Measurements from ENCODE around the gene UBE2O. TPM values are rescaled to one million over a fixed set of nuclear protein-coding genes. Genes with fewer than 3 reads are reported as not detected.
A peak's percentile ranks its signal among the peaks of the same experiment; 100 is the strongest.

Gene UBE2O
- total and polyA plus RNA-seq, 3 experiments from 2014 or later = 14.9 to 35.0 (median 33.6) TPM

GRCh38 chr17:76433693-76434092 is 19.3 kb downstream of the UBE2O start:
- Histone ChIP-seq H3K27ac (ENCODE audit: low read depth, low read length) (no peak overlapping the region), H3K9me3 (ENCODE audit: low read length) (no peaks in the 10 kb centered on the region), H3K36me3 (ENCODE audit: insufficient read depth, low read length) (no peaks in the 10 kb centered on the region), H3K4me3 (ENCODE audit: low read length) (no peak overlapping the region), H3K27me3 (ENCODE audit: insufficient read depth, low read length, poor library complexity, severe bottlenecking) (no peaks in the 10 kb centered on the region), H3K4me1 (ENCODE audit: insufficient read depth, low read length) (no peaks in the 10 kb centered on the region)
- Mint-ChIP-seq H3K4me1 (peaks cover 15 to 50% (median 39%) of the 10 kb centered on the region in 3 donors), H3K27me3 (no peaks in the 10 kb centered on the region), H3K36me3 (peaks cover 0 to 18% (median 2%) of the 10 kb centered on the region in 3 donors), H3K27ac (no peak overlapping the region), H3K9me3 (no peaks in the 10 kb centered on the region), H3K4me3 (peak overlapping the region in 1 of 7 donors; percentile 10)
- ChIA-PET CTCF (no interaction called here), POLR2A (no interaction called here)
- DNase-seq = no peak

DNA sequence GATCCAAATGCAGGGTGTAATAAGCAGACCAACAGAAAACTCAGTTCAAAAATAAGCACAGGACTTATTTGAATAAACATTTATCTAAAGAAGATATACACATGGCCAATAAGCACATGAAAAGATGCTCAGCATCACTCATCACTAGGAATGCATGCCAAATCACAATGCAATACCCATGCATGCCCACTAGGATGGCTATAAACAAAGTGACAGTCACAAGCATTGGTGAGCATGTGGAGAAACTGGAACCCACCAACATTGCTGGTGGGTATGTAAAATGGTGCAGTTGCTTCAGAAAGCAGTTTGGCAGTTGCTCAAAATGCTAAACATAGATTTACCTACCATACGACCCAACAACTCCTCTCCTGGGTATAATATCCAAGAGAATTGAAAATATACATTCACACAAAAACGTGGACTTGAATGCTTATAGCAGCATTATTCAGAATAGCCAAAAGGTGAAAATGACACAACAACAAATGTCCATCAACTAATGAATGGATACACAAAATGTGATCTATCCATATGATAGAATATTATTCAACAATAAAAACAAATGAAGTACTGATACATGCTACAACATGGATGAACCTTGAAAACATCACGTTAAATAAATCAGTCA is 20.1 kb downstream of the UBE2O start:
- H3K4me1 ChIP-seq (ENCODE audit: insufficient read depth, low read length) = no peaks in the 10 kb centered on the region
- Mint-ChIP-seq H3K27ac (no peak overlapping the region), H3K4me1 (peaks cover 11 to 45% (median 30%) of the 10 kb centered on the region in 3 donors), H3K4me3 (no peak overlapping the region), H3K36me3 (peaks cover 0 to 18% (median 2%) of the 10 kb centered on the region in 3 donors), H3K27me3 (no peaks in the 10 kb centered on the region), H3K9me3 (no peaks in the 10 kb centered on the region)
- H3K4me3 ChIP-seq (ENCODE audit: low read length) = no peak overlapping the region
- H3K27ac ChIP-seq (ENCODE audit: low read depth, low read length) = no peak overlapping the region
- no peaks in the 10 kb centered on the region for H3K27me3 ChIP-seq (ENCODE audit: insufficient read depth, low read length, poor library complexity, severe bottlenecking)
- H3K36me3 ChIP-seq (ENCODE audit: insufficient read depth, low read length) = no peaks in the 10 kb centered on the region
- POLR2A ChIA-PET = no interaction called here
- DNase-seq = no peak
- CTCF ChIA-PET = no interaction called here
- H3K9me3 ChIP-seq (ENCODE audit: low read length) = no peaks in the 10 kb centered on the region

- Histone ChIP-seq H3K4me3 (ENCODE audit: low read length) (no peak overlapping the region), H3K27ac (ENCODE audit: low read depth, low read length) (no peak overlapping the region), H3K4me1 (ENCODE audit: insufficient read depth, low read length) (no peaks in the 10 kb centered on the region), H3K27me3 (ENCODE audit: insufficient read depth, low read length, poor library complexity, severe bottlenecking) (no peaks in the 10 kb centered on the region), H3K9me3 (ENCODE audit: low read length) (no peaks in the 10 kb centered on the region), H3K36me3 (ENCODE audit: insufficient read depth, low read length) (no peaks in the 10 kb centered on the region)
- H3K27me3 Mint-ChIP-seq = no peaks in the 10 kb centered on the region
- peaks cover 11 to 45% (median 29%) of the 10 kb centered on the region in 3 donors for H3K4me1 Mint-ChIP-seq
- POLR2A ChIA-PET = no interaction called here
- H3K36me3 Mint-ChIP-seq = peaks cover 0 to 15% (median 2%) of the 10 kb centered on the region in 3 donors
- H3K9me3 Mint-ChIP-seq = no peaks in the 10 kb centered on the region
- H3K27ac Mint-ChIP-seq = no peak overlapping the region
- no peak for DNase-seq
- no peak overlapping the region for H3K4me3 Mint-ChIP-seq
- CTCF ChIA-PET = no interaction called here
Observed at GRCh38 chr17:76432004-76432403, 20.9 kb downstream of the UBE2O start.

GRCh38 chr17:76431509-76431908 is 21.4 kb downstream of the UBE2O start:
- Mint-ChIP-seq H3K27ac (no peak overlapping the region), H3K9me3 (no peaks in the 10 kb centered on the region), H3K27me3 (no peaks in the 10 kb centered on the region), H3K4me1 (peaks cover 9 to 44% (median 32%) of the 10 kb centered on the region in 3 donors), H3K4me3 (no peak overlapping the region), H3K36me3 (peaks cover 0 to 13% (median 2%) of the 10 kb centered on the region in 3 donors)
- H3K27ac ChIP-seq (ENCODE audit: low read depth, low read length) = no peak overlapping the region
- no peaks in the 10 kb centered on the region for H3K36me3 ChIP-seq (ENCODE audit: insufficient read depth, low read length)
- no peaks in the 10 kb centered on the region for H3K9me3 ChIP-seq (ENCODE audit: low read length)
- no peaks in the 10 kb centered on the region for H3K27me3 ChIP-seq (ENCODE audit: insufficient read depth, low read length, poor library complexity, severe bottlenecking)
- DNase-seq = no peak
- no peak overlapping the region for H3K4me3 ChIP-seq (ENCODE audit: low read length)
- ChIA-PET POLR2A (no interaction called here), CTCF (interaction anchor here (1.9 kb wide), 1 partner anchor 33 kb away, joined by 7 read pairs; no protein-coding TSS in a partner anchor)
- H3K4me1 ChIP-seq (ENCODE audit: insufficient read depth, low read length) = no peaks in the 10 kb centered on the region

GRCh38 chr17:76428511-76428910 is 24.4 kb downstream of the UBE2O start:
- ChIA-PET POLR2A (interaction anchor here (0.6 kb wide), 1 partner anchor 85 kb away, joined by 3 read pairs; no protein-coding TSS in a partner anchor), CTCF (no interaction called here)
- Mint-ChIP-seq H3K4me1 (peaks cover 7 to 32% (median 23%) of the 10 kb centered on the region in 3 donors), H3K36me3 (peaks cover 0 to 8% (median 5%) of the 10 kb centered on the region in 3 donors), H3K9me3 (no peaks in the 10 kb centered on the region), H3K27ac (peak overlapping the region in 1 of 8 donors; percentile 31), H3K4me3 (no peak overlapping the region), H3K27me3 (no peaks in the 10 kb centered on the region)
- no peaks in the 10 kb centered on the region for H3K36me3 ChIP-seq (ENCODE audit: insufficient read depth, low read length)
- no peak for DNase-seq
- no peak overlapping the region for H3K27ac ChIP-seq (ENCODE audit: low read depth, low read length)
- no peak overlapping the region for H3K4me3 ChIP-seq (ENCODE audit: low read length)
- H3K9me3 ChIP-seq (ENCODE audit: low read length) = no peaks in the 10 kb centered on the region
- no peaks in the 10 kb centered on the region for H3K27me3 ChIP-seq (ENCODE audit: insufficient read depth, low read length, poor library complexity, severe bottlenecking)
- H3K4me1 ChIP-seq (ENCODE audit: insufficient read depth, low read length) = no peaks in the 10 kb centered on the region

DNA sequence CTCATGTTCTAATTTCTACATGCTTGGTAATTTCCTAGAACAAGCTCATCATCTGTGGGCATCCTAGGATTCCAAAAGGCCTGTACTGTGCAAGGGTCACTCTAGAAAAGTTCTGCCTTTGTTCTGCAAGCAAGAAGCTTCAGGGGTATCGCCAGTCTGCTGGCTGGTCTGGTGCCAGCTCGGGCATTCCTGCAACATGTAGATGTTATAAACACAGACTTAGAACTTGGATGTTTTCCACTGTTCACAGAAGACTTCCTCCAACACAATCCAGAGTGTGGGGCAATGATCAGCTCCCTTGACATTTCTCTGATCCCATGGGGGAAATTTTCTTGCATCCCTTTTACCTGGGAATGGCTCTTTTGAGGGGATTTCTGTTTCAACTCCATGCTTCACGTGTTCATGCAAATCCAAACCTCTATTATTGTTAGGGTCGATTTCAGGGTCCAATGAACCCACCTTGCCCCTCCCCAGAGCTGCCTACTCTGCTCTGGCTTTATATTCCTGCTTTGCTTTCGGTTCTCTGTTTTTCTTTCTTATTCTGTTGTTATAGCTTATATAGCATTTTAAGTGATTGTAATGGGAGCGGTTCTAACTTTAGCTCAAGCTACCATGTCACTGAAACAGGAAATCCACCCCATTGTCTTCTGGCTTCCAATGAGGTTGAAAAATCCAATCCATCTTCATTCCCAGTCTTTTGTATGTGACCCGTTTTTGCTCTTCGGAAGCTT is 25.3 kb downstream of the UBE2O start:
- Mint-ChIP-seq H3K4me1 (peaks cover 9 to 28% (median 19%) of the 10 kb centered on the region in 3 donors), H3K9me3 (no peaks in the 10 kb centered on the region), H3K27ac (peak overlapping the region in 1 of 8 donors; percentile 54), H3K27me3 (no peaks in the 10 kb centered on the region), H3K36me3 (peaks cover 0 to 11% (median 2%) of the 10 kb centered on the region in 3 donors), H3K4me3 (no peak overlapping the region)
- Histone ChIP-seq H3K4me3 (ENCODE audit: low read length) (no peak overlapping the region), H3K36me3 (ENCODE audit: insufficient read depth, low read length) (no peaks in the 10 kb centered on the region), H3K27ac (ENCODE audit: low read depth, low read length) (no peak overlapping the region), H3K9me3 (ENCODE audit: low read length) (no peaks in the 10 kb centered on the region), H3K4me1 (ENCODE audit: insufficient read depth, low read length) (no peaks in the 10 kb centered on the region), H3K27me3 (ENCODE audit: insufficient read depth, low read length, poor library complexity, severe bottlenecking) (no peaks in the 10 kb centered on the region)
- POLR2A ChIA-PET = interaction anchor here (0.6 kb wide), 1 partner anchor 86 kb away, joined by 3 read pairs; no protein-coding TSS in a partner anchor
- no peak for DNase-seq
- CTCF ChIA-PET = interaction anchor here (1.3 kb wide), 1 partner anchor 19 kb away, joined by 4 read pairs; no protein-coding TSS in a partner anchor

DNA sequence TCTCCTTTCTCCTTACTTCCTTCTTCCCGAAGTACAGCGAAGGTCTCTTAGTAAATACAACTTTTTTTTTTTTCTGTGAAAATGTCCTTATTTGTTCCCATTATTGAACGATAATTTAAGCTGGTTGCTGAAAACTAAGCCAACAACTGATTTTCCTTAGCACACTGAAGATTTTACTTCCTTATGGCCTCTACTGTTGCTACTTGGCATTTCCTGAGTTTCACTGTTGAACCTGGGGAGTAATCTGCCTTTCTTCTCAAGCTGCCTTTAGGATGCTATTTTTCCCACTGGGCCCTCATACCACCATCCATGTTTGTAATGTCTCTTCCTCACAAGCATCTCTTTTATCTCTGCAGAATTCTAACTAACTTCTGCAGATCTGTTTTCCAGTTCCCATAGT is 26.1 kb downstream of the UBE2O start:
- Mint-ChIP-seq H3K4me1 (peaks cover 12 to 26% (median 18%) of the 10 kb centered on the region in 3 donors), H3K27ac (peak overlapping the region in 1 of 8 donors; percentile 29), H3K27me3 (no peaks in the 10 kb centered on the region), H3K4me3 (no peak overlapping the region), H3K9me3 (no peaks in the 10 kb centered on the region), H3K36me3 (peaks cover 0 to 17% (median 2%) of the 10 kb centered on the region in 3 donors)
- Histone ChIP-seq H3K27ac (ENCODE audit: low read depth, low read length) (no peak overlapping the region), H3K4me1 (ENCODE audit: insufficient read depth, low read length) (no peaks in the 10 kb centered on the region), H3K27me3 (ENCODE audit: insufficient read depth, low read length, poor library complexity, severe bottlenecking) (no peaks in the 10 kb centered on the region), H3K36me3 (ENCODE audit: insufficient read depth, low read length) (no peaks in the 10 kb centered on the region), H3K4me3 (ENCODE audit: low read length) (no peak overlapping the region), H3K9me3 (ENCODE audit: low read length) (no peaks in the 10 kb centered on the region)
- ChIA-PET CTCF (interaction anchor here (1.3 kb wide), 1 partner anchor 18 kb away, joined by 4 read pairs; no protein-coding TSS in a partner anchor), POLR2A (no interaction called here)
- no peak for DNase-seq

GRCh38 chr17:76422860-76423259 is 30.1 kb downstream of the UBE2O start:
- H3K4me1 Mint-ChIP-seq = peaks cover 14 to 35% (median 34%) of the 10 kb centered on the region in 3 donors
- H3K4me1 ChIP-seq (ENCODE audit: insufficient read depth, low read length) = no peaks in the 10 kb centered on the region
- H3K27ac Mint-ChIP-seq = peak overlapping the region in 1 of 8 donors; percentile 26
- H3K27me3 ChIP-seq (ENCODE audit: insufficient read depth, low read length, poor library complexity, severe bottlenecking) = no peaks in the 10 kb centered on the region
- POLR2A ChIA-PET = no interaction called here
- H3K9me3 Mint-ChIP-seq = no peaks in the 10 kb centered on the region
- H3K27ac ChIP-seq (ENCODE audit: low read depth, low read length) = no peak overlapping the region
- no peak overlapping the region for H3K4me3 Mint-ChIP-seq
- H3K9me3 ChIP-seq (ENCODE audit: low read length) = no peaks in the 10 kb centered on the region
- H3K4me3 ChIP-seq (ENCODE audit: low read length) = no peak overlapping the region
- H3K36me3 Mint-ChIP-seq = peaks cover 0 to 16% (median 2%) of the 10 kb centered on the region in 3 donors
- no peak for DNase-seq
- H3K27me3 Mint-ChIP-seq = no peaks in the 10 kb centered on the region
- CTCF ChIA-PET = interaction anchor here (0.6 to 3.5 kb wide), 3 partner anchors 14 to 357 kb away, joined by 3 to 13 read pairs (median 4); no protein-coding TSS in a partner anchor
- no peaks in the 10 kb centered on the region for H3K36me3 ChIP-seq (ENCODE audit: insufficient read depth, low read length)

Data from CD8-positive, alpha-beta memory T cell (primary cell).